HepG2 (cell line): ENCODE measurements around the gene TUBA4B.

Experiments used
- ATF1 ChIP-seq: IDR thresholded peaks from 2 replicates; pipeline ENCODE4 v1.6.1; 2016; ENCODE audit warnings: mild to moderate bottlenecking, control low read depth
- HMG20B ChIP-seq: conservative IDR thresholded peaks from 2 replicates; pipeline ENCODE4 v1.6.1; 2016; ENCODE audit warnings: missing genetic modification reagents, missing compliant biosample characterization
- ISX ChIP-seq: sonication (generic); formaldehyde crosslinking; conservative IDR thresholded peaks from 2 replicates; pipeline ENCODE4 v1.5.0; 2020; ENCODE audit warnings: missing genetic modification reagents
- SMC3 ChIP-seq: IDR thresholded peaks from 2 replicates; pipeline ENCODE4 v1.6.1; 2011; ENCODE audit warnings: low read length, improper control_type of control experiment
- TCF12 ChIP-seq, 2 experiments: fragments of 450-650 bp in 1 of 2; sonication (generic) in 1 of 2; formaldehyde crosslinking in 1 of 2; IDR thresholded peaks; 2 replicates each; pipeline versions ENCODE4 v1.6.1 to v1.8.0; 2017 to 2022; ENCODE audit warnings: antibody characterized with exemption in 1 of 2, mild to moderate bottlenecking in 1 of 2, missing genetic modification reagents in 1 of 2, moderate library complexity in 1 of 2
- YY1 ChIP-seq: IDR thresholded peaks from 2 replicates; pipeline ENCODE4 v1.6.1; 2011; ENCODE audit warnings: low read length, low read depth, moderate library complexity, mild to moderate bottlenecking; ENCODE audit not compliant: insufficient read depth, insufficient replicate concordance
- ZNF143 ChIP-seq: sonication (generic); formaldehyde crosslinking; IDR thresholded peaks from 2 replicates; pipeline ENCODE4 v1.4.0; 2020; ENCODE audit warnings: missing genetic modification reagents
- ZNF3 ChIP-seq: IDR thresholded peaks from 2 replicates; pipeline ENCODE4 v1.7.0; 2017; ENCODE audit warnings: inconsistent platforms
- TF ChIP-seq, protein P1 (sequence below): sonication (generic); formaldehyde crosslinking; IDR thresholded peaks from 2 replicates; pipeline ENCODE4 v1.5.0; 2020; ENCODE audit warnings: mild to moderate bottlenecking, missing genetic modification reagents, moderate library complexity
- TF ChIP-seq, protein P2 (sequence below): sonication (generic); formaldehyde crosslinking; IDR thresholded peaks from 2 replicates; pipeline ENCODE4 v1.9.0; 2021; ENCODE audit warnings: mild to moderate bottlenecking, missing genetic modification reagents
- TF ChIP-seq, protein P3 (sequence below): sonication (generic); formaldehyde crosslinking; IDR thresholded peaks from 2 replicates; pipeline ENCODE4 v1.4.0; 2020; ENCODE audit warnings: missing genetic modification reagents
- TF ChIP-seq, protein P4 (sequence below): conservative IDR thresholded peaks from 2 replicates; pipeline ENCODE4 v1.6.1; 2018; ENCODE audit warnings: missing genetic modification reagents
- TF ChIP-seq, protein P5 (sequence below), 2 experiments: sonication (generic) in 1 of 2; formaldehyde crosslinking in 1 of 2; IDR thresholded peaks; 2 replicates each; pipeline versions ENCODE4 v1.5.1 to v1.6.1; 2011 to 2020; ENCODE audit warnings: borderline replicate concordance in 1 of 2, low read depth in 1 of 2, low read length in 1 of 2, mild to moderate bottlenecking in 1 of 2, missing genetic modification reagents in 1 of 2, moderate library complexity in 1 of 2
- TF ChIP-seq, protein P6 (sequence below): sonication (generic); formaldehyde crosslinking; IDR thresholded peaks from 2 replicates; pipeline ENCODE4 v1.8.0; 2022; ENCODE audit warnings: missing genetic modification reagents, low read depth, mild to moderate bottlenecking, borderline replicate concordance

DNA sequence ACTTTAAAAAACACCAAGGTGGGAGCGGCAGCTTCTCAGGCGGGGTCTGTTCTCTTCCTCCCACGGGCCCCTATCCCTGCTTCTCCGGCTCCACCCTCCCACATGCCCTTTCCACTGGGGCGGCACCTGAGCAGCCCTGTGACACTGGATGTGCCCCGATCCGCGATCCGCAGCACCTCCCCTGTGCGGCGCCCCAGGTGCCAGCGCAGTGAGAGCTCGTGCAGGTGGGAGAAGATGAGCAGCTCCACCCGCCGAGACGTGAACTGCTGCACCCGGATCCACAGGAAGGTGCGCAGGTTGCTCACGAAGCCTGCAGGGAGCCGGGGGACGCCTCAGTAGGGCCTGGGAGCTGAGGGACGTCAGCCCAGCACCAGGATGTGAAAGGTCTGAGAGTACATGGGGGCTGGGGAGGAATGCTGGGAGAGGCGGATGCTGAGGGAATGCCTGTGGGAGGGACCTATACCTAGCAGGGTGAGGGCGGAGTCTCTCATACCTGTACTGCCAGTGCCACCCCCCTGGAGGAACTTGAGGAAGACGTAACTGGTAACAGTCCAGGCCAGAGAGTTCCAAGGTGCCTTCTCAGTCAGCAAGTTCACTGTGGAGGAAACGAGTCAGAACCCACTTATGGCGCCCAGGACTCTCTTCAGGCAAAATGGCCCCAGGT, 37.0 kb upstream of the TUBA4B start:
- TF ChIP-seq HMG20B (CRISPR knock-in tag) (no peak), ATF1 (CRISPR knock-in tag) (no peak), TCF12 (IDR thresholded peaks at IDR 0.05) (no peak), TCF12 (CRISPR knock-in tag; IDR thresholded peaks at IDR 0.05) (no peak), ZNF143 (no peak), ISX (CRISPR knock-in tag) (no peak), SMC3 (no peak), YY1 (no peak), ZNF3 (no peak)
- TF ChIP-seq, protein P1, sequence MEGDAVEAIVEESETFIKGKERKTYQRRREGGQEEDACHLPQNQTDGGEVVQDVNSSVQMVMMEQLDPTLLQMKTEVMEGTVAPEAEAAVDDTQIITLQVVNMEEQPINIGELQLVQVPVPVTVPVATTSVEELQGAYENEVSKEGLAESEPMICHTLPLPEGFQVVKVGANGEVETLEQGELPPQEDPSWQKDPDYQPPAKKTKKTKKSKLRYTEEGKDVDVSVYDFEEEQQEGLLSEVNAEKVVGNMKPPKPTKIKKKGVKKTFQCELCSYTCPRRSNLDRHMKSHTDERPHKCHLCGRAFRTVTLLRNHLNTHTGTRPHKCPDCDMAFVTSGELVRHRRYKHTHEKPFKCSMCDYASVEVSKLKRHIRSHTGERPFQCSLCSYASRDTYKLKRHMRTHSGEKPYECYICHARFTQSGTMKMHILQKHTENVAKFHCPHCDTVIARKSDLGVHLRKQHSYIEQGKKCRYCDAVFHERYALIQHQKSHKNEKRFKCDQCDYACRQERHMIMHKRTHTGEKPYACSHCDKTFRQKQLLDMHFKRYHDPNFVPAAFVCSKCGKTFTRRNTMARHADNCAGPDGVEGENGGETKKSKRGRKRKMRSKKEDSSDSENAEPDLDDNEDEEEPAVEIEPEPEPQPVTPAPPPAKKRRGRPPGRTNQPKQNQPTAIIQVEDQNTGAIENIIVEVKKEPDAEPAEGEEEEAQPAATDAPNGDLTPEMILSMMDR (CRISPR knock-in tag), result no peak
- TF ChIP-seq, protein P2, sequence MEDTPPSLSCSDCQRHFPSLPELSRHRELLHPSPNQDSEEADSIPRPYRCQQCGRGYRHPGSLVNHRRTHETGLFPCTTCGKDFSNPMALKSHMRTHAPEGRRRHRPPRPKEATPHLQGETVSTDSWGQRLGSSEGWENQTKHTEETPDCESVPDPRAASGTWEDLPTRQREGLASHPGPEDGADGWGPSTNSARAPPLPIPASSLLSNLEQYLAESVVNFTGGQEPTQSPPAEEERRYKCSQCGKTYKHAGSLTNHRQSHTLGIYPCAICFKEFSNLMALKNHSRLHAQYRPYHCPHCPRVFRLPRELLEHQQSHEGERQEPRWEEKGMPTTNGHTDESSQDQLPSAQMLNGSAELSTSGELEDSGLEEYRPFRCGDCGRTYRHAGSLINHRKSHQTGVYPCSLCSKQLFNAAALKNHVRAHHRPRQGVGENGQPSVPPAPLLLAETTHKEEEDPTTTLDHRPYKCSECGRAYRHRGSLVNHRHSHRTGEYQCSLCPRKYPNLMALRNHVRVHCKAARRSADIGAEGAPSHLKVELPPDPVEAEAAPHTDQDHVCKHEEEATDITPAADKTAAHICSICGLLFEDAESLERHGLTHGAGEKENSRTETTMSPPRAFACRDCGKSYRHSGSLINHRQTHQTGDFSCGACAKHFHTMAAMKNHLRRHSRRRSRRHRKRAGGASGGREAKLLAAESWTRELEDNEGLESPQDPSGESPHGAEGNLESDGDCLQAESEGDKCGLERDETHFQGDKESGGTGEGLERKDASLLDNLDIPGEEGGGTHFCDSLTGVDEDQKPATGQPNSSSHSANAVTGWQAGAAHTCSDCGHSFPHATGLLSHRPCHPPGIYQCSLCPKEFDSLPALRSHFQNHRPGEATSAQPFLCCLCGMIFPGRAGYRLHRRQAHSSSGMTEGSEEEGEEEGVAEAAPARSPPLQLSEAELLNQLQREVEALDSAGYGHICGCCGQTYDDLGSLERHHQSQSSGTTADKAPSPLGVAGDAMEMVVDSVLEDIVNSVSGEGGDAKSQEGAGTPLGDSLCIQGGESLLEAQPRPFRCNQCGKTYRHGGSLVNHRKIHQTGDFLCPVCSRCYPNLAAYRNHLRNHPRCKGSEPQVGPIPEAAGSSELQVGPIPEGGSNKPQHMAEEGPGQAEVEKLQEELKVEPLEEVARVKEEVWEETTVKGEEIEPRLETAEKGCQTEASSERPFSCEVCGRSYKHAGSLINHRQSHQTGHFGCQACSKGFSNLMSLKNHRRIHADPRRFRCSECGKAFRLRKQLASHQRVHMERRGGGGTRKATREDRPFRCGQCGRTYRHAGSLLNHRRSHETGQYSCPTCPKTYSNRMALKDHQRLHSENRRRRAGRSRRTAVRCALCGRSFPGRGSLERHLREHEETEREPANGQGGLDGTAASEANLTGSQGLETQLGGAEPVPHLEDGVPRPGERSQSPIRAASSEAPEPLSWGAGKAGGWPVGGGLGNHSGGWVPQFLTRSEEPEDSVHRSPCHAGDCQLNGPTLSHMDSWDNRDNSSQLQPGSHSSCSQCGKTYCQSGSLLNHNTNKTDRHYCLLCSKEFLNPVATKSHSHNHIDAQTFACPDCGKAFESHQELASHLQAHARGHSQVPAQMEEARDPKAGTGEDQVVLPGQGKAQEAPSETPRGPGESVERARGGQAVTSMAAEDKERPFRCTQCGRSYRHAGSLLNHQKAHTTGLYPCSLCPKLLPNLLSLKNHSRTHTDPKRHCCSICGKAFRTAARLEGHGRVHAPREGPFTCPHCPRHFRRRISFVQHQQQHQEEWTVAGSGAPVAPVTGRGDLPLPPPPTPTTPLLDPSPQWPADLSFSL (CRISPR knock-in tag), result no peak
- TF ChIP-seq, protein P3, sequence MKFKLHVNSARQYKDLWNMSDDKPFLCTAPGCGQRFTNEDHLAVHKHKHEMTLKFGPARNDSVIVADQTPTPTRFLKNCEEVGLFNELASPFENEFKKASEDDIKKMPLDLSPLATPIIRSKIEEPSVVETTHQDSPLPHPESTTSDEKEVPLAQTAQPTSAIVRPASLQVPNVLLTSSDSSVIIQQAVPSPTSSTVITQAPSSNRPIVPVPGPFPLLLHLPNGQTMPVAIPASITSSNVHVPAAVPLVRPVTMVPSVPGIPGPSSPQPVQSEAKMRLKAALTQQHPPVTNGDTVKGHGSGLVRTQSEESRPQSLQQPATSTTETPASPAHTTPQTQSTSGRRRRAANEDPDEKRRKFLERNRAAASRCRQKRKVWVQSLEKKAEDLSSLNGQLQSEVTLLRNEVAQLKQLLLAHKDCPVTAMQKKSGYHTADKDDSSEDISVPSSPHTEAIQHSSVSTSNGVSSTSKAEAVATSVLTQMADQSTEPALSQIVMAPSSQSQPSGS (CRISPR knock-in tag), result no peak
- TF ChIP-seq, protein P4, sequence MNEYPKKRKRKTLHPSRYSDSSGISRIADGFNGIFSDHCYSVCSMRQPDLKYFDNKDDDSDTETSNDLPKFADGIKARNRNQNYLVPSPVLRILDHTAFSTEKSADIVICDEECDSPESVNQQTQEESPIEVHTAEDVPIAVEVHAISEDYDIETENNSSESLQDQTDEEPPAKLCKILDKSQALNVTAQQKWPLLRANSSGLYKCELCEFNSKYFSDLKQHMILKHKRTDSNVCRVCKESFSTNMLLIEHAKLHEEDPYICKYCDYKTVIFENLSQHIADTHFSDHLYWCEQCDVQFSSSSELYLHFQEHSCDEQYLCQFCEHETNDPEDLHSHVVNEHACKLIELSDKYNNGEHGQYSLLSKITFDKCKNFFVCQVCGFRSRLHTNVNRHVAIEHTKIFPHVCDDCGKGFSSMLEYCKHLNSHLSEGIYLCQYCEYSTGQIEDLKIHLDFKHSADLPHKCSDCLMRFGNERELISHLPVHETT (CRISPR knock-in tag), result no peak
- TF ChIP-seq, protein P5, sequence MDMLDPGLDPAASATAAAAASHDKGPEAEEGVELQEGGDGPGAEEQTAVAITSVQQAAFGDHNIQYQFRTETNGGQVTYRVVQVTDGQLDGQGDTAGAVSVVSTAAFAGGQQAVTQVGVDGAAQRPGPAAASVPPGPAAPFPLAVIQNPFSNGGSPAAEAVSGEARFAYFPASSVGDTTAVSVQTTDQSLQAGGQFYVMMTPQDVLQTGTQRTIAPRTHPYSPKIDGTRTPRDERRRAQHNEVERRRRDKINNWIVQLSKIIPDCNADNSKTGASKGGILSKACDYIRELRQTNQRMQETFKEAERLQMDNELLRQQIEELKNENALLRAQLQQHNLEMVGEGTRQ (IDR thresholded peaks at IDR 0.05; ENCODE audit: low read depth, low read length), result no peak
- TF ChIP-seq, protein P5 (CRISPR knock-in tag; IDR thresholded peaks at IDR 0.05; ENCODE audit: borderline replicate concordance), result no peak
- TF ChIP-seq, protein P6, sequence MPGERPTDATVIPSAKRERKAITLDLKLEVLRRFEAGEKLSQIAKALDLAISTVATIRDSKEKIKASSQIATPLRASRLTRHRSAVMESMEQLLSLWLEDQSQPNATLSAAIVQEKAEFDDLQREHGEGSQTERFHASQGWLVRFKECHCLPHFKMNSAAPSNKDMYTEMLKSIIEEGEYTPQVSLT (CRISPR knock-in tag), result no peak
